Liver (tissue), 9 donors: Measurements from ENCODE around the gene SIMC1. TPM values are rescaled to one million over a fixed set of nuclear protein-coding genes. Genes with fewer than 3 reads are reported as not detected.

Experiments used
- DNase-seq: peaks from one replicate; pipeline ENCODE4 v3.0.0-alpha.2; 2017; ENCODE audit warnings: low spot score
- H3K27ac ChIP-seq, 2 donors: one replicate each; pipeline ENCODE4 v1.7.0; 2013; ENCODE audit warnings: inconsistent platforms in 2 of 2, low read length in 2 of 2, control low read depth in 1 of 2, low read depth in 1 of 2, mild to moderate bottlenecking in 1 of 2
- H3K27me3 ChIP-seq, 4 donors: one replicate each; pipeline versions ENCODE4 v1.6.1 to v1.7.0; 2013; ENCODE audit warnings: low read length in 3 of 4, inconsistent platforms in 1 of 4, mild to moderate bottlenecking in 1 of 4, moderate library complexity in 1 of 4; ENCODE audit not compliant: control insufficient read depth in 4 of 4, insufficient read depth in 4 of 4
- H3K36me3 ChIP-seq, 4 donors: one replicate each; pipeline versions ENCODE4 v1.6.1 to v1.7.0; 2013; ENCODE audit warnings: low read length in 3 of 4, mild to moderate bottlenecking in 3 of 4, low read depth in 1 of 4, moderate library complexity in 1 of 4; ENCODE audit not compliant: control insufficient read depth in 4 of 4, insufficient read depth in 3 of 4
- H3K4me1 ChIP-seq, 4 donors: one replicate each; pipeline versions ENCODE4 v1.6.1 to v1.7.0; 2013; ENCODE audit warnings: low read length in 3 of 4, mild to moderate bottlenecking in 3 of 4, moderate library complexity in 1 of 4; ENCODE audit not compliant: control insufficient read depth in 4 of 4, insufficient read depth in 4 of 4
- H3K4me3 ChIP-seq, 3 donors: one replicate each; pipeline versions ENCODE4 v1.6.1 to v1.7.0; 2013; ENCODE audit warnings: low read length in 3 of 3, control low read depth in 1 of 3, low read depth in 1 of 3, mild to moderate bottlenecking in 1 of 3
- H3K9ac ChIP-seq, 2 donors: one replicate each; pipeline ENCODE4 v1.7.0; 2013; ENCODE audit warnings: low read length in 2 of 2, mild to moderate bottlenecking in 2 of 2, moderate library complexity in 2 of 2, control low read depth in 1 of 2, low read depth in 1 of 2
- H3K9me3 ChIP-seq, 4 donors: one replicate each; pipeline versions ENCODE4 v1.6.1 to v1.7.0; 2013; ENCODE audit warnings: low read length in 3 of 4; ENCODE audit not compliant: control insufficient read depth in 4 of 4
- ATF3 ChIP-seq: IDR thresholded peaks from 2 replicates; pipeline ENCODE4 v1.6.1; 2016; ENCODE audit warnings: antibody characterized with exemption
- CTCF ChIP-seq: fragments of 150-350 bp; IDR thresholded peaks from 2 replicates; pipeline ENCODE4 v1.5.1; 2017; ENCODE audit warnings: improper control_type of control experiment, low read depth, low read length; ENCODE audit not compliant: missing input control
- FOXA2 ChIP-seq: IDR thresholded peaks from 2 replicates; pipeline ENCODE4 v1.6.1; 2016; ENCODE audit warnings: antibody characterized with exemption
- GABPA ChIP-seq, 2 donors: IDR thresholded peaks in 1 of 2; conservative IDR thresholded peaks in 1 of 2; 2 replicates each; pipeline ENCODE4 v1.6.1; 2016; ENCODE audit warnings: antibody characterized with exemption in 2 of 2, mild to moderate bottlenecking in 1 of 2, moderate library complexity in 1 of 2
- HNF4G ChIP-seq: IDR thresholded peaks from 2 replicates; pipeline ENCODE4 v1.6.1; 2016; ENCODE audit warnings: antibody characterized with exemption
- JUND ChIP-seq, 2 donors: IDR thresholded peaks; 2 replicates each; pipeline ENCODE4 v1.6.1; 2016; ENCODE audit warnings: antibody characterized with exemption in 2 of 2
- REST ChIP-seq: IDR thresholded peaks from 2 replicates; pipeline ENCODE4 v1.6.1; 2016; ENCODE audit warnings: antibody characterized with exemption, mild to moderate bottlenecking
- RXRA ChIP-seq, 2 donors: IDR thresholded peaks; 2 replicates each; pipeline ENCODE4 v1.6.1; 2017 to 2018; ENCODE audit warnings: antibody characterized with exemption in 2 of 2, mild to moderate bottlenecking in 1 of 2
- SP1 ChIP-seq: IDR thresholded peaks from 2 replicates; pipeline ENCODE4 v1.6.1; 2018; ENCODE audit warnings: antibody characterized with exemption, mild to moderate bottlenecking
- TAF1 ChIP-seq: conservative IDR thresholded peaks from 2 replicates; pipeline ENCODE4 v1.6.1; 2016; ENCODE audit warnings: antibody characterized with exemption, mild to moderate bottlenecking
- YY1 ChIP-seq: IDR thresholded peaks from 2 replicates; pipeline ENCODE4 v1.6.1; 2016; ENCODE audit warnings: antibody characterized with exemption, mild to moderate bottlenecking
- ZBTB33 ChIP-seq: IDR thresholded peaks from 2 replicates; pipeline ENCODE4 v1.6.1; 2016; ENCODE audit warnings: antibody characterized with exemption
- WGBS: extraction: QIAGEN DNeasy Blood & Tissue Kit; methylation state at CpG from one replicate; pipeline ENCODE4 v1.1.7; 2013; 5-methylcytosine and 5-hydroxymethylcytosine counted together
- polyA plus RNA-seq, 2 donors: library from polyadenylated mRNA; stranded (reverse) in 1 of 2; unstranded in 1 of 2; fragments of 200-250 nt in 1 of 2; fragments of >200 nt in 1 of 2; fragmentation: Nextera tagmentation in 1 of 2; extraction: Ambion mirVana in 1 of 2; gene quantifications; one replicate each; pipeline versions ENCODE4 v1.2.1 to v1.2.3, GENCODE V29; 2013 to 2015
- total RNA-seq, 2 donors: library from RNA; depleted of rRNA; stranded (reverse); fragments of >200 nt; gene quantifications; one replicate each; pipeline ENCODE4 v1.2.3, GENCODE V29; 2014
- donor health status: healthy.
- donor health status: healthy.
- donor health status: healthy.
- donor health status: healthy.
- donor health status: healthy.

Gene SIMC1
- total and polyA plus RNA-seq, 4 donors: 2.5 to 8.9 (median 6.2) TPM

GRCh38 chr5:176342158-176342483, 103.9 kb downstream of the SIMC1 start:
- Histone ChIP-seq H3K27me3 (no peaks in the 10 kb centered on the region), H3K9me3 (no peaks in the 10 kb centered on the region), H3K27ac (peak overlapping the region in 1 of 2 donors; percentile 28), H3K4me3 (no peak overlapping the region), H3K4me1 (peaks cover 9 to 51% (median 39%) of the 10 kb centered on the region in 4 donors), H3K36me3 (peaks cover 0 to 22% (median 20%) of the 10 kb centered on the region in 4 donors), H3K9ac (no peak overlapping the region)
- WGBS: 91% methylated on average over 1 of the region's 1 CpG
- TF ChIP-seq TAF1 (no peak), CTCF (no peak), HNF4G (no peak)
- DNase-seq: no peak

GRCh38 chr5:176342766-176343458, 104.7 kb downstream of the SIMC1 start:
- no peak for DNase-seq
- H3K9me3 ChIP-seq: no peaks in the 10 kb centered on the region
- H3K4me3 ChIP-seq: no peak overlapping the region
- no peak overlapping the region for H3K9ac ChIP-seq
- TF ChIP-seq GABPA (IDR thresholded peaks at IDR 0.05 in 1 of 2, conservative IDR thresholded peaks at IDR 0.05 in 1 of 2) (no peak), FOXA2 (no peak), REST (no peak), CTCF (no peak), ATF3 (no peak), ZBTB33 (no peak), YY1 (no peak), JUND (IDR thresholded peaks at IDR 0.05) (no peak), SP1 (no peak), RXRA (IDR thresholded peaks at IDR 0.05) (no peak), HNF4G (no peak)
- 90% methylated on average over 2 of the region's 2 CpGs for WGBS
- H3K4me1 ChIP-seq: peaks cover 9 to 45% (median 36%) of the 10 kb centered on the region in 4 donors
- H3K27ac ChIP-seq: no peak overlapping the region
- H3K27me3 ChIP-seq: no peaks in the 10 kb centered on the region
- peaks cover 3 to 29% (median 24%) of the 10 kb centered on the region in 4 donors for H3K36me3 ChIP-seq
